PC-9 (cell line): Measurements from ENCODE around the gene YES1. TPM values are rescaled to one million over a fixed set of nuclear protein-coding genes. Genes with fewer than 3 reads are reported as not detected.
"Not testable (repeated sequence)": the region's sequence is repeated elsewhere in the genome, so short reads cannot be mapped to it uniquely, and the experiment has no call there.

Experiments used
- BruUV-seq: library from RNA; stranded (reverse); fragments of 400-500 nt; replicated peaks from 2 replicates; lab custom pipeline; 2021; lab: Mats Ljungman, UMichigan
- CTCF ChIA-PET: fragments of 300-600 bp; sonication (Branson Sonifier 250); formaldehyde crosslinking; loops from one replicate; lab custom pipeline; 2022; ENCODE audit warnings: antibody characterized with exemption; lab: Charles Lee
- POLR2A ChIA-PET: fragments of 300-600 bp; sonication (Branson Sonifier 250); formaldehyde crosslinking; loops from one replicate; lab custom pipeline; 2022; ENCODE audit warnings: antibody characterized with exemption; ENCODE audit not compliant: unreplicated experiment; lab: Charles Lee
- DNase-seq, 2 experiments: peaks; one replicate each; pipeline versions ENCODE4 v3.0.0 to v3.0.0-alpha.2; 2015 to 2022; ENCODE audit warnings: mixed read lengths in 1 of 2
- H2AFZ ChIP-seq: fragments of 200-600 bp; sonication (generic); 2 replicates; pipeline ENCODE4 v1.8.1; 2017; ENCODE audit warnings: antibody characterized with exemption
- H3F3A ChIP-seq: fragments of 200-600 bp; sonication (generic); 2 replicates; pipeline ENCODE4 v1.8.1; 2017; ENCODE audit warnings: antibody characterized with exemption, mild to moderate bottlenecking, low read depth; ENCODE audit not compliant: insufficient read depth
- H3K27ac ChIP-seq: fragments of 200-600 bp; sonication (generic); 2 replicates; pipeline ENCODE4 v1.6.1; 2016; ENCODE audit warnings: mixed run types
- H3K27me3 ChIP-seq: fragments of 200-600 bp; sonication (generic); 2 replicates; pipeline ENCODE4 v1.6.1; 2016; ENCODE audit warnings: low read depth, mixed run types; ENCODE audit not compliant: insufficient read depth
- H3K36me3 ChIP-seq: fragments of 200-600 bp; sonication (generic); 2 replicates; pipeline ENCODE4 v1.6.1; 2016; ENCODE audit warnings: low read depth, mixed run types
- H3K4me1 ChIP-seq: fragments of 200-600 bp; sonication (generic); replicated peaks from 2 replicates; pipeline ENCODE4 v1.6.1; 2016; ENCODE audit warnings: mixed run types; ENCODE audit not compliant: insufficient read depth
- H3K4me2 ChIP-seq: fragments of 200-600 bp; sonication (generic); 2 replicates; pipeline ENCODE4 v1.6.1; 2017; ENCODE audit warnings: mixed run types
- H3K4me3 ChIP-seq: fragments of 200-600 bp; sonication (generic); 2 replicates; pipeline ENCODE4 v1.6.1; 2016; ENCODE audit warnings: mixed run types
- H3K79me2 ChIP-seq: fragments of 200-600 bp; sonication (generic); 2 replicates; pipeline ENCODE4 v1.6.1; 2017; ENCODE audit warnings: low read depth, mixed run types
- H3K9me2 ChIP-seq: fragments of 200-600 bp; sonication (generic); 2 replicates; pipeline ENCODE4 v1.8.1; 2017; ENCODE audit warnings: mild to moderate bottlenecking; ENCODE audit not compliant: insufficient read depth
- H3K9me3 ChIP-seq: fragments of 200-600 bp; sonication (generic); 2 replicates; pipeline ENCODE4 v1.8.1; 2016; ENCODE audit warnings: low read depth; ENCODE audit not compliant: insufficient read depth
- H4K20me1 ChIP-seq: fragments of 200-600 bp; sonication (generic); 2 replicates; pipeline ENCODE4 v1.8.1; 2017; ENCODE audit not compliant: insufficient read depth
- EZH2 ChIP-seq: fragments of 200-600 bp; sonication (generic); IDR thresholded peaks from 2 replicates; pipeline ENCODE4 v1.8.0; 2017; ENCODE audit warnings: antibody characterized with exemption, low read depth
- intact Hi-C: fragments of 100-400 bp; cut with micrococcal nuclease; formaldehyde crosslinking; loops from one replicate; pipeline ENCODE4 v1.10.0; 2022; ENCODE audit not compliant: unreplicated experiment
- total RNA-seq: library from RNA; stranded (reverse); gene quantifications from 2 replicates; pipeline ENCODE4 v1.2.3, GENCODE V29; 2021
- TF ChIP-seq, protein P1 (sequence below): fragments of 200-600 bp; sonication (generic); conservative IDR thresholded peaks from 2 replicates; pipeline ENCODE4 v1.6.1; 2017; ENCODE audit warnings: mixed run types, antibody characterized with exemption, mild to moderate bottlenecking, moderate library complexity

Gene YES1
- total RNA-seq, 1 experiment from 2014 or later, result 111 TPM

DNA sequence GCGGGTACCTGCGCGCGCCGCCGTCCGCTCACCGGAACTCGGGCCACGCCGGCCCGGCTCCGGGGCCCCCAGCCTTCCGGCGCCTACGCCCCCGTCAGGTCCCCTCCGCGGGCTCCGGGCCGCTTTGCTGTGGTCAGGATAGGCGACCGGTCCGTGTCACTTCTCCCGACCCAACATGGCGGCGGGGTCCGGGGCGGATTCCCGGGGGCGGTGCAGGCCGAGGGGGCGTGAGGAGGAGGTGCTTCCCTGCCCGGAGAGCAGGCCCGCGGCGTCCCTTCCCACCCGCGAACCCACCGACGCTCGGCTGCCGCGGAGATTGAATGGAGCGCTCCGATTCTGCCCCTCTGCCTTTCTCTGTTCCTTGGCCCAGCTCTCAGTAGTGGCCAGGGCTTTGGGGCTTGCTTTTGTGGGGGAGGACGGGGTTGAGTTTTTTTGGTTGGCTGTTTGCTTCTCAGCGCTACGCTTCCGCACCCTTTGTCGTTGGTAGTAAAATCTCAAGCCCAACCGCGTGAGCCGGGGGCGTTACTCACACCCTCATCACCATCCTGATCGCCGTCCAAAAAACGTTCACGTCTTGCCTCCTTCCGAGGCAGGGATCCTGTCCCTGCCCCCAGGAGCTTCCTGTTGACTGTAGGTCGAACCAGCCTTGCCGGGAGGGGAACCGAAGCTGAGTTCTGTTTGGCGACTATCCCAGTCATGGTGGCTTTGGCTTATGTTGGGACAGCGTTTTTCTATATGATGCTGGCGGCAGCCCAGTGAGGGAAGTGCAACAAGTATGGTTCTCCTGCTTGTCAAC, 532 bp upstream of the YES1 start:
- ChIA-PET CTCF (no interaction called here), POLR2A (interaction anchor here (0.6 kb wide), 1 partner anchor 155 kb away, joined by 4 read pairs; the partner anchor contains the start of gene TYMS)
- TSS peak; percentile 83 for BruUV-seq
- intact Hi-C loops, result loop anchor here (5.0 kb wide), 2 partner anchors 70 to 155 kb away; partner anchors contain the start of gene TYMS
- Histone ChIP-seq H3K27ac (peak overlapping the region; percentile 86), H4K20me1 (peaks cover 12% of the 10 kb centered on the region; the same call in 1 of the 2 replicates), H3K4me1 (peaks cover 15% of the 10 kb centered on the region; the same call in 1 of the 2 replicates), H3K79me2 (peaks cover 42% of the 10 kb centered on the region), H3K4me3 (peak overlapping the region; percentile 90), H3K9me2 (no peaks in the 10 kb centered on the region), H3K9me3 (no peaks in the 10 kb centered on the region), H3K4me2 (peak overlapping the region; percentile 86), H3K36me3 (no peaks in the 10 kb centered on the region), H3F3A (peaks cover 9% of the 10 kb centered on the region; the same call in 1 of the 2 replicates), H2AFZ (peak overlapping the region; percentile 93), H3K27me3 (no peaks in the 10 kb centered on the region)
- TF ChIP-seq, protein P1, sequence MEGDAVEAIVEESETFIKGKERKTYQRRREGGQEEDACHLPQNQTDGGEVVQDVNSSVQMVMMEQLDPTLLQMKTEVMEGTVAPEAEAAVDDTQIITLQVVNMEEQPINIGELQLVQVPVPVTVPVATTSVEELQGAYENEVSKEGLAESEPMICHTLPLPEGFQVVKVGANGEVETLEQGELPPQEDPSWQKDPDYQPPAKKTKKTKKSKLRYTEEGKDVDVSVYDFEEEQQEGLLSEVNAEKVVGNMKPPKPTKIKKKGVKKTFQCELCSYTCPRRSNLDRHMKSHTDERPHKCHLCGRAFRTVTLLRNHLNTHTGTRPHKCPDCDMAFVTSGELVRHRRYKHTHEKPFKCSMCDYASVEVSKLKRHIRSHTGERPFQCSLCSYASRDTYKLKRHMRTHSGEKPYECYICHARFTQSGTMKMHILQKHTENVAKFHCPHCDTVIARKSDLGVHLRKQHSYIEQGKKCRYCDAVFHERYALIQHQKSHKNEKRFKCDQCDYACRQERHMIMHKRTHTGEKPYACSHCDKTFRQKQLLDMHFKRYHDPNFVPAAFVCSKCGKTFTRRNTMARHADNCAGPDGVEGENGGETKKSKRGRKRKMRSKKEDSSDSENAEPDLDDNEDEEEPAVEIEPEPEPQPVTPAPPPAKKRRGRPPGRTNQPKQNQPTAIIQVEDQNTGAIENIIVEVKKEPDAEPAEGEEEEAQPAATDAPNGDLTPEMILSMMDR, result no peak
- TF ChIP-seq EZH2, result no peak
- peak; percentile 67 to 87 for DNase-seq

DNA sequence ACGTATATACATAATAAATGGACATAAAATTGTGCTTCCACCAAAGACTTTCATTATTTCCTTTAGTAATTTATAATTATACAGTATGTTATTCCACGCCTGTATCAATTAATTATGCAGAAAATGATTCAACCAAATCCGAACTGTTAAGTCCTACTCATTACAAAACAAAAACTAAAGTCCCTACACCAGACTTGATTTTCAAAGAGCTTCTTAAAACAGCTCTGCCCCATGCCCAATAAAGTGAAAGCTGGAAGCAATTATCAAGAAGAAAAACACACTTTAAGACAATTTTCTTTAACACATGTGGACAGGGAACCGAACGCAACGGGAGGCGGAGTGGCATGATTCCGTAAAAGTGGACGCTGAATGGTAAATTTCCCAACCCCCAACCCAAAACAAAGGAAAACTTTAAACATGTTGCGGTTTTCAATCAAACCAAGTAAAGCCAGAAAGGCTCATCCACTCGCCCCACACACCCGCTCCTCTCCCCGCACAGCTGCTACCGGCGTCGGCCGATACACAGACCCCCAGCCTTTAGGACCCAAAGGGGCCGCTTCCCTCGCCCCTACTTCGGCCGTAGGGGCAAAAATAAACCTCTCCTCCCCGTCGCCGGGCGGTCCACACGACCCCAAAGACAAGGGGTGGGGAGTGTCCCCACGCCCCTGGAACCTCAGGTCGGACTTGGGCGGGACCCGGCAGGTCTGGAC, 705 bp downstream of the YES1 start:
- H3F3A ChIP-seq, result peaks cover 9% of the 10 kb centered on the region; the same call in 1 of the 2 replicates
- H3K79me2 ChIP-seq, result peaks cover 55% of the 10 kb centered on the region
- H3K4me2 ChIP-seq, result peak overlapping the region; percentile 86
- no peaks in the 10 kb centered on the region for H3K9me2 ChIP-seq
- peaks cover 15% of the 10 kb centered on the region; the same call in 1 of the 2 replicates for H3K4me1 ChIP-seq
- no peaks in the 10 kb centered on the region for H3K9me3 ChIP-seq
- intact Hi-C loops, result loop anchor here (5.0 kb wide), 2 partner anchors 69 to 154 kb away; partner anchors contain the start of gene TYMS
- no peaks in the 10 kb centered on the region for H3K27me3 ChIP-seq
- POLR2A ChIA-PET, result no interaction called here
- TSS peak; percentile 27 for BruUV-seq
- H3K4me3 ChIP-seq, result peak overlapping the region; percentile 90
- peak overlapping the region; percentile 93 for H2AFZ ChIP-seq
- TF ChIP-seq EZH2, result no peak
- TF ChIP-seq, protein P1, result no peak
- peaks cover 12% of the 10 kb centered on the region; the same call in 1 of the 2 replicates for H4K20me1 ChIP-seq
- CTCF ChIA-PET, result no interaction called here
- no peak for DNase-seq
- H3K27ac ChIP-seq, result peak overlapping the region; percentile 86
- no peaks in the 10 kb centered on the region for H3K36me3 ChIP-seq

DNA sequence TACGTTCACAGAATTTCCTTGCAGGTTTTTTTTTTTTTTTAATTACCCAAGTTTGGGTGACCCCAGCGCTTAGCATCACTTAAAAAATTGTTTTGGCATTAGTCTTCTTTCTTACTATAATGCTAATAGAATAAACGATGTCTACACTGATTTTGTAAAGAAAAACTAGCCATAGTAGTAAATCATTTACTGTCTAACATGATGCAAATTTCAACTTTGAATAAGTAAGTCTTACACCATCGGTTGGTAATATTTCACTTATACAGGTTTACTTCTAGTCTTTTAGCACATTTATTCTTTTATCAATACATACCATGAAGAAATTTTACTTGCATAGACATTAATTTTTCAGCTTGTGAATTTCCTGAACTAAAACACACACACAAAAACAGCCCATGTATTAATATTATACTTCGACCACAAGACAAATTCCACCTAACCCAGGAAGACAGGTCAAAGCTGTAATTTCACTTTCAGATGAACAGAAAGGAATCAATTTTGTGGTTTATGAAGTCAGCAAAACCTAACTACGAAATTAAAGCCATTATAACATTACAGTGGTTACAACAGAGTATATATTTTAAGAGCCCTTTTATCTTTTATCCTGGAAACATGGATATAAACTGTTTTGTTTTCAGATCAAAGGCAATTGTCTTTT, 1.9 kb downstream of the YES1 start:
- no peaks in the 10 kb centered on the region for H3K27me3 ChIP-seq
- no peak for TF ChIP-seq EZH2
- TF ChIP-seq, protein P1, result no peak
- H3K79me2 ChIP-seq, result peaks cover 67% of the 10 kb centered on the region
- peak overlapping the region; percentile 86 for H3K4me2 ChIP-seq
- H4K20me1 ChIP-seq, result peaks cover 12% of the 10 kb centered on the region; the same call in 1 of the 2 replicates
- H3F3A ChIP-seq, result peaks cover 9% of the 10 kb centered on the region; the same call in 1 of the 2 replicates
- no peaks in the 10 kb centered on the region for H3K9me2 ChIP-seq
- H3K36me3 ChIP-seq, result no peaks in the 10 kb centered on the region
- peaks cover 20% of the 10 kb centered on the region; the same call in 1 of the 2 replicates for H3K4me1 ChIP-seq
- H2AFZ ChIP-seq, result no peak overlapping the region
- no peak for DNase-seq
- intact Hi-C loops, result loop anchor here (5.0 kb wide), 2 partner anchors 68 to 153 kb away; partner anchors contain the start of gene TYMS
- H3K27ac ChIP-seq, result no peak overlapping the region
- POLR2A ChIA-PET, result no interaction called here
- CTCF ChIA-PET, result no interaction called here
- H3K9me3 ChIP-seq, result no peaks in the 10 kb centered on the region
- no TSS peak for BruUV-seq
- peak overlapping the region; percentile 90 for H3K4me3 ChIP-seq

DNA sequence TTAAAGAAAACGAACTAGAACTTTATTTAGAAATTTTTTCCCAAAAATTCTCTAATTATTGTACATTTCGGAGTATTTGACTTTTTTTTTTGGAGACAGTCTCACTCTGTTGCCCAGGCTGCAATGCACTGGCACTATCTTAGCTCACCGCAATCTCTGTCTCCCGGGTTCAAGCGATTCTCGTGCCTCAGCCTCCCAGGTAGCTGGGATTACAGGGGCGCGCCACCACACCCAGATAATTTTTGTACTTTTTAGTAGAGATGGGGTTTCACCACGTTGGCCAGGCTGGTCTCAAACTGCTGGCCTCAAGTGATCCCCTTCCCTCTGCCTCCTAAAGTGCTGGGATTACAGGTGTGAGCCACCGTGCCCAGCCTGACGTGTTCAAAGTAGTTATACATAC, 2.8 kb downstream of the YES1 start:
- peak overlapping the region; percentile 86; the same call in 1 of the 2 replicates for H3K4me2 ChIP-seq
- H3K4me3 ChIP-seq, H3K27me3 ChIP-seq, intact Hi-C loops, H3K9me2 ChIP-seq, H3K27ac ChIP-seq, H3F3A ChIP-seq, H3K9me3 ChIP-seq, CTCF ChIA-PET, BruUV-seq, DNase-seq, POLR2A ChIA-PET, H3K36me3 ChIP-seq, H2AFZ ChIP-seq: not testable (repeated sequence)
- H3K4me1 ChIP-seq, result peaks cover 20% of the 10 kb centered on the region; the same call in 1 of the 2 replicates
- peaks cover 12% of the 10 kb centered on the region; the same call in 1 of the 2 replicates for H4K20me1 ChIP-seq
- peaks cover 76% of the 10 kb centered on the region for H3K79me2 ChIP-seq
